Posterior vena cava (tissue), 2 donors: ENCODE measurements around the gene MCM9. TPM values are rescaled to one million over a fixed set of nuclear protein-coding genes. Genes with fewer than 3 reads are reported as not detected.
"Not testable (repeated sequence)": the region's sequence is repeated elsewhere in the genome, so short reads cannot be mapped to it uniquely, and the experiment has no call there.

ENCODE experiments used
- DNase-seq: peaks from one replicate; pipeline ENCODE4 v3.0.0-alpha.2; 2020; ENCODE audit warnings: low spot score
- intact Hi-C, 2 donors: fragments of 100-400 bp; cut with DNase I; formaldehyde crosslinking; loops; one replicate each; pipeline versions ENCODE4 v1.14.1 to v1.14.2; 2022 to 2023
- total RNA-seq, 2 donors: library from RNA; stranded (reverse); fragmentation: NEBNext Ultra II Directional; extraction: Animal tissue kit (Norgen Biotek cat#: 25700); gene quantifications; one replicate each; pipeline ENCODE4 v1.2.1, GENCODE V29; 2021
- donor health status: DM: yes; HTN: yes; CAD: no.
- donor health status: DM: yes; HTN: yes; CAD: no.

MCM9 gene
- total RNA-seq, 2 donors from 2014 or later, result 10.3 to 12.3 TPM

- intact Hi-C loops, result loop anchor here in 1 of 2 donors (10.0 kb wide), 1 partner anchor 130 kb away; the partner anchor contains the start of gene CEP85L
- DNase-seq, result no peak
These were observed 150.3 kb downstream of the MCM9 start for GRCh38 chr6:118784641-118785164.

GRCh38 chr6:118783931-118784550 lies 150.9 kb downstream of the MCM9 start:
- intact Hi-C loops, result loop anchor here in 1 of 2 donors (10.0 kb wide), 1 partner anchor 129 kb away; the partner anchor contains the start of gene CEP85L
- DNase-seq, result no peak

GRCh38 chr6:118782651-118783050 lies 152.3 kb downstream of the MCM9 start:
- intact Hi-C loops, result loop anchor here in 1 of 2 donors (10.0 kb wide), 1 partner anchor 128 kb away; the partner anchor contains the start of gene CEP85L
- no peak for DNase-seq

GRCh38 chr6:118781897-118782296 lies 153.1 kb downstream of the MCM9 start:
- intact Hi-C loops, result loop anchor here in 1 of 2 donors (10.0 kb wide), 1 partner anchor 127 kb away; the partner anchor contains the start of gene CEP85L
- DNase-seq, result no peak

GRCh38 chr6:118780668-118781067 lies 154.3 kb downstream of the MCM9 start:
- intact Hi-C loops, result loop anchor here in 1 of 2 donors (10.0 kb wide), 1 partner anchor 126 kb away; the partner anchor contains the start of gene CEP85L
- DNase-seq, result no peak

- intact Hi-C loops, result loop anchor here in 1 of 2 donors (10.0 kb wide), 1 partner anchor 492 kb away; no protein-coding TSS in a partner anchor
- no peak for DNase-seq
These were observed 158.1 kb downstream of the MCM9 start for GRCh38 chr6:118776607-118777549.

- DNase-seq, result no peak
These were observed 159.6 kb downstream of the MCM9 start for GRCh38 chr6:118775381-118775780.

GRCh38 chr6:118774581-118774980 lies 160.4 kb downstream of the MCM9 start:
- intact Hi-C loops, result loop anchor here in 1 of 2 donors (10.0 kb wide), 1 partner anchor 490 kb away; no protein-coding TSS in a partner anchor
- DNase-seq, result no peak

More at GRCh38 chr6:118775381-118775780, 159.6 kb downstream of the MCM9 start:
- intact Hi-C loops, result loop anchor here in 1 of 2 donors (10.0 kb wide), 1 partner anchor 491 kb away; no protein-coding TSS in a partner anchor

- no peak for DNase-seq
- intact Hi-C loops, result loop anchor here in 1 of 2 donors (10.0 kb wide), 1 partner anchor 488 kb away; no protein-coding TSS in a partner anchor
These were observed 162.1 kb downstream of the MCM9 start for GRCh38 chr6:118772886-118773285.

GRCh38 chr6:118771253-118771652 lies 163.7 kb downstream of the MCM9 start:
- DNase-seq, result no peak
- intact Hi-C loops, result loop anchor here in 1 of 2 donors (10.0 kb wide), 1 partner anchor 486 kb away; no protein-coding TSS in a partner anchor

GRCh38 chr6:118770835-118771234 lies 164.1 kb downstream of the MCM9 start:
- DNase-seq, result no peak
- intact Hi-C loops, result loop anchor here in 1 of 2 donors (10.0 kb wide), 1 partner anchor 486 kb away; no protein-coding TSS in a partner anchor

- DNase-seq, result no peak
- intact Hi-C loops, result loop anchor here in 1 of 2 donors (10.0 kb wide), 1 partner anchor 485 kb away; no protein-coding TSS in a partner anchor
These were observed 164.7 kb downstream of the MCM9 start for GRCh38 chr6:118770112-118770788.

- intact Hi-C loops, result no loop called here
- DNase-seq, result no peak
These were observed 166.0 kb downstream of the MCM9 start for GRCh38 chr6:118768904-118769325.

- DNase-seq, result no peak
- intact Hi-C loops, result no loop called here
These were observed 166.5 kb downstream of the MCM9 start for GRCh38 chr6:118768441-118768840.

- DNase-seq, intact Hi-C loops: not testable (repeated sequence)
These were observed 169.6 kb downstream of the MCM9 start for GRCh38 chr6:118765316-118765715.

GRCh38 chr6:118764766-118765165 lies 170.2 kb downstream of the MCM9 start:
- intact Hi-C loops, result no loop called here
- DNase-seq, result no peak
